HepG2 (cell line): Measurements from ENCODE around the gene NAT9. TPM values are rescaled to one million over a fixed set of nuclear protein-coding genes. Genes with fewer than 3 reads are reported as not detected.

Experiments
- AGO1 ChIP-seq: fragments of 200-400 bp; formaldehyde crosslinking; IDR thresholded peaks from 2 replicates; pipeline ENCODE4 v1.6.1; 2017; ENCODE audit warnings: mild to moderate bottlenecking, low read depth, low read length, moderate library complexity; ENCODE audit not compliant: poor library complexity, severe bottlenecking
- ARID4A ChIP-seq: sonication (generic); formaldehyde crosslinking; IDR thresholded peaks from 2 replicates; pipeline ENCODE4 v1.5.0; 2020; ENCODE audit warnings: mild to moderate bottlenecking, missing genetic modification reagents, borderline replicate concordance
- CREB3 ChIP-seq: sonication (generic); formaldehyde crosslinking; IDR thresholded peaks from 2 replicates; pipeline ENCODE4 v1.5.0; 2020; ENCODE audit warnings: missing genetic modification reagents
- E2F5 ChIP-seq: sonication (generic); formaldehyde crosslinking; conservative IDR thresholded peaks from 2 replicates; pipeline ENCODE4 v1.4.0; 2020; ENCODE audit warnings: missing genetic modification reagents
- MATR3 ChIP-seq: sonication (generic); formaldehyde crosslinking; IDR thresholded peaks from 2 replicates; pipeline ENCODE4 v1.4.0; 2020; ENCODE audit warnings: missing genetic modification reagents
- SKI ChIP-seq: fragments of 450-650 bp; IDR thresholded peaks from one replicate; pipeline ENCODE4 v1.6.1; 2018; ENCODE audit warnings: mild to moderate bottlenecking; ENCODE audit not compliant: partially characterized antibody
- TEAD3 ChIP-seq: optimal IDR thresholded peaks from 2 replicates; pipeline ENCODE3; 2016; ENCODE audit warnings: borderline replicate concordance
- ZBTB39 ChIP-seq: sonication (generic); formaldehyde crosslinking; IDR thresholded peaks from 2 replicates; pipeline ENCODE4 v1.5.0; 2020; ENCODE audit warnings: missing genetic modification reagents
- ZBTB8A ChIP-seq: sonication (generic); formaldehyde crosslinking; IDR thresholded peaks from 2 replicates; pipeline ENCODE4 v1.4.0; 2020; ENCODE audit warnings: mild to moderate bottlenecking, low read depth, missing genetic modification reagents, borderline replicate concordance
- ZEB1 ChIP-seq: IDR thresholded peaks from 2 replicates; pipeline ENCODE4 v1.6.1; 2012; ENCODE audit warnings: mild to moderate bottlenecking, low read depth, inconsistent platforms; ENCODE audit not compliant: insufficient replicate concordance
- ZMAT5 ChIP-seq: sonication (generic); formaldehyde crosslinking; IDR thresholded peaks from 2 replicates; pipeline ENCODE4 v1.5.0; 2020; ENCODE audit warnings: mild to moderate bottlenecking, low read depth, missing genetic modification reagents, borderline replicate concordance
- ZNF121 ChIP-seq: sonication (generic); formaldehyde crosslinking; IDR thresholded peaks from 2 replicates; pipeline ENCODE4 v1.5.0; 2020; ENCODE audit warnings: mild to moderate bottlenecking, missing genetic modification reagents
- ZNF317 ChIP-seq: sonication (generic); formaldehyde crosslinking; IDR thresholded peaks from 2 replicates; pipeline ENCODE4 v1.5.0; 2020; ENCODE audit warnings: mild to moderate bottlenecking, missing genetic modification reagents
- ZNF362 ChIP-seq: sonication (generic); formaldehyde crosslinking; IDR thresholded peaks from 2 replicates; pipeline ENCODE4 v1.4.0; 2020; ENCODE audit warnings: missing genetic modification reagents, mild to moderate bottlenecking, borderline replicate concordance
- ZNF704 ChIP-seq: sonication (generic); formaldehyde crosslinking; IDR thresholded peaks from 2 replicates; pipeline ENCODE4 v1.8.1; 2023; ENCODE audit warnings: mild to moderate bottlenecking, inconsistent platforms, moderate library complexity, missing genetic modification reagents, borderline replicate concordance
- ZNF790 ChIP-seq: sonication (generic); formaldehyde crosslinking; IDR thresholded peaks from 2 replicates; pipeline ENCODE4 v1.8.0; 2022; ENCODE audit warnings: missing genetic modification reagents, mild to moderate bottlenecking, borderline replicate concordance
- polyA plus RNA-seq, 8 experiments: library from polyadenylated mRNA; depleted of rRNA in 3 of 8; stranded (reverse) in 7 of 8; unstranded in 1 of 8; fragments of >200 nt; fragmentation: Illumina TruSeq in 4 of 8; extraction: Trizol in 4 of 8; gene quantifications; 2 replicates each; pipeline versions ENCODE4 v1.2.1 to v1.2.3, GENCODE V29; 2011 to 2016; ENCODE audit warnings: low read depth in 4 of 8, missing spikeins in 1 of 8, mixed read lengths in 1 of 8; ENCODE audit not compliant: insufficient read depth in 1 of 8
- total RNA-seq, 5 experiments: library from RNA; depleted of rRNA; stranded (reverse); fragments of >200 nt; fragmentation: Illumina TruSeq; extraction: Trizol; gene quantifications; 2 replicates each; pipeline ENCODE4 v1.2.3, GENCODE V29; 2016; ENCODE audit warnings: low read depth in 1 of 5

NAT9 gene
- total and polyA plus RNA-seq, 2 of the 13 experiments (the other 11 are each of a cell fraction or from before 2014, with no cell fraction given) = 39.7 to 44.2 TPM

GRCh38 chr17:74776044-74776962 lies at the start of gene NAT9 (continued):
- TF ChIP-seq ARID4A = peak; percentile 98
- TF ChIP-seq TEAD3 (CRISPR knock-in tag) = peak; percentile 86
- TF ChIP-seq ZEB1 = no peak
- no peak for TF ChIP-seq ZNF317
- no peak; the same call in 1 of the 2 replicates for TF ChIP-seq ZNF790 (CRISPR knock-in tag)
- no peak for TF ChIP-seq ZNF121 (CRISPR knock-in tag)
- peak; percentile 76 for TF ChIP-seq AGO1
- peak; percentile 19; the same call in 1 of the 2 replicates for TF ChIP-seq ZNF362 (CRISPR knock-in tag)
- no peak for TF ChIP-seq ZBTB39
- TF ChIP-seq SKI = peak; percentile 12
- TF ChIP-seq ZBTB8A = no peak
- no peak for TF ChIP-seq ZNF704 (CRISPR knock-in tag)
- TF ChIP-seq E2F5 (CRISPR knock-in tag) = peak; percentile 81
- no peak for TF ChIP-seq CREB3 (CRISPR knock-in tag)
- no peak for TF ChIP-seq ZMAT5 (CRISPR knock-in tag)
- TF ChIP-seq MATR3 (CRISPR knock-in tag) = no peak
